Ecto neural progenitor cell (in vitro differentiated cells): ENCODE results near the gene RBM15B.
"Not testable (repeated sequence)": the region's sequence is repeated elsewhere in the genome, so short reads cannot be mapped to it uniquely, and the experiment has no call there.

ENCODE experiments used
- DNase-seq: peaks from one replicate; pipeline ENCODE4 v3.0.0-alpha.2; 2018; ENCODE audit warnings: low spot score

Gene RBM15B

GRCh38 chr3:51378065-51378464 is 13.0 kb upstream of the RBM15B start:
- DNase-seq = no peak

DNA sequence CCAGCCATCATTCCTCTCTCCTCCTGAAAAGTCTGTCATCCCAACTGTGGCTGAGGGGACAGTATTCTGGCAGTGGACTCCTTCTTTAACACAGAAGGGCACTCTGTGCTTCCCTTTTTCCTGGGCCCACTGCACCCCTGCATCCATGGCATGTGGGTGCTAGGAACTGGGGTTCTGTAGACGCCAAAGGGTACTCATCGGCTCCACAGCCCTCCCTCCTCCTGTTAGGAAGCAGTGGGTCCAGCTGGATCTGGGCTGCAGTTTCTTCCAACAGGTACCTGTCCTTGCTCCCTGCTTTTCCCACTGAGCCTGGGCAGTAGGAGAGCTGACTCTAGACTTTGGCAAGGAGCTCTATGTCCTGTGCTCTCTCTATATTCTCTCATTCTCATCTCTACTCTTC is 12.4 kb upstream of the RBM15B start:
- no peak for DNase-seq

DNA sequence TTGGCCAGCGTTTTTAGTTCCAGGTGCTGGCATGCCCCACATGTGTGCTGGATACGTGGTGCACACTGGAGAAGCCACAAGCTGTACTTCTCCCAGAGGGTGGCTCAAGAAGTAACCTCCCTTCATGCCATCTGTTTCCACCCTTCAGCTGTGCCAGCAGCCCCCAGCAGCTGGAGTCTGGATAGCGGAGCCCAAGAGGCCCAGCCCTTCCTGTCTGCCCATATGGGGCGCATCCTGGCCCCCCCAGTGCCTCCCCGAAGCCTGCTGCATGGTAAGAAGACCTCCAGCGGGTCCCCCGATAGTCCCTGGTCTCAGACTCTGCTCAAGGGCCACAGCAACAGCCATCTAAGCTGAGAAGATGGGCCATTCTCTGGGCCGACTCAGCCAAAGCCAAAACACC is 11.8 kb upstream of the RBM15B start:
- no peak for DNase-seq

DNA sequence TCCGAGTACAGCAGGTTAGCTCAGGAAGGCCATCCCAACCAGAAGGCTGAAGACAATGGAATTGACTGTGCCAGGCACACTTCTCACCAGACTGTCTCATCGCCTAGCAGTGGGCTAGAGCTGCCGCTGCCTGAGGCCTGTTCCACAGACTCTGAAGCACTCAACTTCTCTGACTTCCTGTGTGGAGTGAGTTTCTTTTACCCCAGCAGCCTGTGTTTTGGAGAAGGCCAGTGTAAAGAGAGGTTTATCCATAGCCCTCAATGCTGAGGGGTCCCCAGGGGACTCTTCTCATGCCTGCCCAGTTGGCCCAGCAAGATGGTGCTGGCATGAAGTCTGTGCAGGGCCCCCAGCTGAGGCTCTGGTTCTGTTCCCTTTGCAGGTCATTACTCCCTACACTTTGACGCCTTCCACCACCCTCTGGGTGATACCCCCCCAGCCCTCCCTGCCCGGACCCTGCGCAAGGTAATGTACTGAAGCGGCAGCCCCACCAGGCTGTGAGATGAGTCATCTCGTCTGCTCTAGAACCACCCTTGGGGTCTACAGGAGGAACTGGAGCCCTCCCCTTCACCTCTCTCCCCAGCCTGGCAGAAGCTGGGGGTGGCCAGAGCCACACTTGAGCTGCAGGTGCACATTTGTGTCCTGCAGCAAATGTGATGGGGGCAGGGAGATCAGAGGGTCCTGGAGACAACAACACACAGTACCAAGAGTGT is 11.2 kb upstream of the RBM15B start:
- DNase-seq = no peak

- no peak for DNase-seq
These were observed 10.3 kb upstream of the RBM15B start for GRCh38 chr3:51380601-51381332.

GRCh38 chr3:51381333-51381705 is 9.8 kb upstream of the RBM15B start:
- DNase-seq = no peak

GRCh38 chr3:51382076-51382745 is 8.9 kb upstream of the RBM15B start:
- no peak for DNase-seq

- no peak for DNase-seq
These were observed 8.0 kb upstream of the RBM15B start for GRCh38 chr3:51382947-51383578.

DNA sequence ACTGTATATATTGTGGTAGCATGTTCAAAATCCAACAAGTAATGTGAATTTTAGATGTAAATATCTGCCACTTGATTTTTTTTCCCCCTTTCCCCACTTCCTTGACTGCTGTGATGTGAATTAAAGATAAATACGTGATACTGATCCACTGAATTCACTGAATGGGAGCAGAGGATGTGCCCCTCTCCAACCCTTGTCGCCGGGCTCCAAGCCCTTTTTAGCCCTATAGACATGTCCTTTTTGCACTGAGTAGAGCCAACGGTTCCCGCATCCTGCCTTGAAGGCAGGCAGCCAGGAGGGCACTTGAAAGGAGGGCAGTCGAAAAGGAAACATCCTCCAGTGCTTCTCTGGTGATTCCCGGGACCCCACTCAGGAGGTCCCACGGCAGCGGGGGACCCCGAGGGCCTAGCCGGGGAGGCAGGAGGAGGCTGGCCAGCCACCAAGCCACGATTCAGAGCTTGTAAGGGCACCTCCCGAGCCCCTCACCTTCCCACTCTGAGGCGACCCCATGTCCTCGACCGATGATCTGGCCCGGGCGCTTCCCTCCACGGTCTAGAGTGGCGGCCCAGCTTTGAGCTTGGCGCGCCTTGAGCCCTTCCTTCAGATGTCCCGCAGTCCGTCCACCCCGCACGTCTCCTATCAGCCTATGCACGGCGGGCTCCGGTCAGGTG is 6.9 kb upstream of the RBM15B start:
- no peak for DNase-seq

GRCh38 chr3:51384726-51385473 is 6.2 kb upstream of the RBM15B start, which contains the start of gene MANF:
Gene MANF (plus strand): TSS chr3:51385291. CDS start chr3:51385343, 52 bp downstream.
- DNase-seq = peak; percentile 99

GRCh38 chr3:51385621-51386091 is 5.4 kb upstream of the RBM15B start:
- DNase-seq = no peak

- peak; percentile 40 for DNase-seq
These were observed 4.8 kb upstream of the RBM15B start for GRCh38 chr3:51386159-51386851.

GRCh38 chr3:51386852-51387229 is 4.2 kb upstream of the RBM15B start:
- peak; percentile 32 for DNase-seq

DNA sequence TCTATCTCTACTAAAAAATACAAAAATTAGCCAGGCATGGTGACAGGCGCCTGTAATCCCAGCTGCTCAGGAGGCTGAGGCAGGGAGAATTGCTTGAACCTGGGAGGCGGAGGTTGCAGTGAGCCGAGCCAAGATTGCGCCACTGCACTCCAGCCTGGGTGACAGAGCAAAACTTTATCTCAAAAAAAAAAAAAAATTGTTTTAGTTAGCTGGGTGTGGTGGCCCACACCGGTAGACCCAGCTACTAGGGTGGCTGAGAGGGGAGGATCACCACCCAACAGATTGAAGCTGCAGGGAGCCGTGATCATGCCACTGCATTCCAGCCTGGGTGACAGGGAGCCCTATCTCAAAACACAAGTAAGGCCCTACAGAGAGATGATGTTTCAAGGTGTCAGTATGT is 3.8 kb upstream of the RBM15B start:
- not testable (repeated sequence) for DNase-seq

DNA sequence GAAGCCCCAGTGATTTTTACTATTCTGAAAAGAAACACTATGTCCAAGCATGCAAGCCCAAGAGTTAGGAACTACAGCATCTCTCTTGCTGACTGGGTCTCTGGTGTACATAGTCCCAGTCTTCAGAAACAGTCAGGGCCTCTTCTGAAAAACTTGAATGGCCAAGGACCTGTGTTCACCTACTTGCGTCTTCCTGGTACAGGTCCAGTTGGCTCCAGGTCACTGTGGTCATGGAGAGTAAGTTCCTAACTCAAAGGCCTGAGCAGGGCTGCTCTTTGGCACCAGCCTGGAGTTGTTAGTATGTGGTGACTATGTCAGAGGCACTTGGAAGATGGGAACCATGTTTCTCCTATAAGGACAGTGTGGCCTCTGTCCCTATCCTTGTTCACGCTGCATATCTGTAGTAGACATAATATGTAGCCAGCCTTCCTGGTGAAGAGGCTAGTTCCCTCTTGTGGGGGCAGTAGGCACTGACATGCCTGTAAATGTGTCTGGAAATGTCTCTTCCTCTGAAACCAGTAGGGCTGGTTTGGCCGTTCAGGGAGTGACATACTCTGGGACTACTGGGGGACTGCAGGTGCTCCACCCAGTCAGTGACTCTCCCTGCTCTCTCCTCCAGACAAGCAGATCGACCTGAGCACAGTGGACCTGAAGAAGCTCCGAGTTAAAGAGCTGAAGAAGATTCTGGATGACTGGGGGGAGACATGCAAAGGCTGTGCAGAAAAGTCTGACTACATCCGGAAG is 2.6 kb upstream of the RBM15B start:
- peak; percentile 17 for DNase-seq

DNA sequence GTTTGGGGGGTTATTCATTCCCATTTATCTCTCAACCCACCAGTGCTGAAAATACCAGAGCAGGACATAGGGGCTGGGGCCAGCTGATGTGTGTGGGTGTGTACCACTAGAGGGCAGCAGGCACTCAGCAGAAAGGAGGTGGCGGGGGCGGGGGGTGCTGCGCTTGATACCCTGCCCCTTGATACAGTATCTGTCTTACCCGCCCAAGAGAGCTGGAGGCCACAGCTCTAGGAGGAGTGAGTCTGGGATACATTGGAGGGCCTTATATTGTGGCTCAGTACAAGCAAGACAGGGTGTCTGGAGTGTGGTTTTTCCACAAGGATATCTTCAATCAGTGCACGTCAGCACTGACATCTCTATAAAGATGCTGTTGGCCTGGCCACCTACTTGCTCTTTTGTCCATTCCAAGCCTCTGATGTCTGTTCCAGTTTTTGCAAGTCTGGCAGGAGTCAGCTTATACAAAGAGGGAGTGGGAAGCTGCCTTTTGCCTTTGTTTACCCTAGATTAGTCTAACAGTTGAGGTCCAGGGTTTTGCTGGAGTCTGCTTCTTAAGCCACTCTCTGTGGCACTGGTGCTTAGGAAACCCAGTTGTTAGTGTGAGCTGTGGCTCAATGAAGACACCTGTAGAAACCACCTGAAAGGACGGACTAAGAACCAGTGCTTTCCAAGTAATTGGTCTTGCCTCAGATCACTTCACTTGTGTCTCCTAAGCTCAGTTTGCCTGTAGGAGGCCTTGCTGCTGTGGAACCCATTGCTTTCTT is 1.5 kb upstream of the RBM15B start:
- peak; percentile 76 for DNase-seq

GRCh38 chr3:51390246-51391074 is 625 bp upstream of the RBM15B start:
- DNase-seq = no peak
